Measurements from ENCODE around the gene KAT2A.

GRCh38 chr17:42159796-42160530, 38.8 kb upstream of the KAT2A start:
- TF ChIP-seq, protein P1, sequence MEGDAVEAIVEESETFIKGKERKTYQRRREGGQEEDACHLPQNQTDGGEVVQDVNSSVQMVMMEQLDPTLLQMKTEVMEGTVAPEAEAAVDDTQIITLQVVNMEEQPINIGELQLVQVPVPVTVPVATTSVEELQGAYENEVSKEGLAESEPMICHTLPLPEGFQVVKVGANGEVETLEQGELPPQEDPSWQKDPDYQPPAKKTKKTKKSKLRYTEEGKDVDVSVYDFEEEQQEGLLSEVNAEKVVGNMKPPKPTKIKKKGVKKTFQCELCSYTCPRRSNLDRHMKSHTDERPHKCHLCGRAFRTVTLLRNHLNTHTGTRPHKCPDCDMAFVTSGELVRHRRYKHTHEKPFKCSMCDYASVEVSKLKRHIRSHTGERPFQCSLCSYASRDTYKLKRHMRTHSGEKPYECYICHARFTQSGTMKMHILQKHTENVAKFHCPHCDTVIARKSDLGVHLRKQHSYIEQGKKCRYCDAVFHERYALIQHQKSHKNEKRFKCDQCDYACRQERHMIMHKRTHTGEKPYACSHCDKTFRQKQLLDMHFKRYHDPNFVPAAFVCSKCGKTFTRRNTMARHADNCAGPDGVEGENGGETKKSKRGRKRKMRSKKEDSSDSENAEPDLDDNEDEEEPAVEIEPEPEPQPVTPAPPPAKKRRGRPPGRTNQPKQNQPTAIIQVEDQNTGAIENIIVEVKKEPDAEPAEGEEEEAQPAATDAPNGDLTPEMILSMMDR (optimal IDR thresholded peaks at IDR 0.05 in 1 of 3, IDR thresholded peaks at IDR 0.05 in 1 of 3, conservative IDR thresholded peaks at IDR 0.05 in 1 of 3; ENCODE audit: extremely low read depth in 1 of 3, insufficient read depth in 2 of 3, low read length in 3 of 3), result no peak
- no peak for TF ChIP-seq EZH2 (IDR thresholded peaks at IDR 0.05; ENCODE audit: low read length)

Measured in keratinocyte (primary cell).